HG03039 (cell line): ENCODE measurements around the gene CHST12.
"Not testable (repeated sequence)": the region's sequence is repeated elsewhere in the genome, so short reads cannot be mapped to it uniquely, and the experiment has no call there.

Experiments used
- ATAC-seq: cut with Tn5 transposase; IDR thresholded peaks from one replicate; pipeline ENCODE4 v1.9.1; 2021; ENCODE audit warnings: mild to moderate bottlenecking, moderate library complexity; ENCODE audit not compliant: unreplicated experiment

The CHST12 gene

GRCh38 chr7:2402687-2403013 lies 761 bp upstream of the CHST12 start:
- ATAC-seq, result no peak

- peak; percentile 9 for ATAC-seq
These were observed 572 bp downstream of the CHST12 start for GRCh38 chr7:2403718-2404648.

- no peak for ATAC-seq
These were observed 1.3 kb downstream of the CHST12 start for GRCh38 chr7:2404714-2405119.

GRCh38 chr7:2405201-2405600 lies 1.8 kb downstream of the CHST12 start:
- ATAC-seq, result no peak

- ATAC-seq, result peak; percentile 30
These were observed 2.4 kb downstream of the CHST12 start for GRCh38 chr7:2405601-2406345.

- no peak for ATAC-seq
These were observed 6.5 kb downstream of the CHST12 start for GRCh38 chr7:2409745-2410414.

GRCh38 chr7:2411049-2411448 lies 7.6 kb downstream of the CHST12 start:
- ATAC-seq, result no peak

- no peak for ATAC-seq
These were observed 8.6 kb downstream of the CHST12 start for GRCh38 chr7:2411815-2412586.

GRCh38 chr7:2412587-2413201 lies 9.3 kb downstream of the CHST12 start:
- no peak for ATAC-seq

- no peak for ATAC-seq
These were observed 12.7 kb downstream of the CHST12 start for GRCh38 chr7:2416063-2416462.

GRCh38 chr7:2416650-2417049 lies 13.2 kb downstream of the CHST12 start:
- ATAC-seq, result no peak

GRCh38 chr7:2417178-2417577 lies 13.8 kb downstream of the CHST12 start:
- not testable (repeated sequence) for ATAC-seq

- ATAC-seq, result no peak
These were observed 14.6 kb downstream of the CHST12 start for GRCh38 chr7:2417981-2418481.

- no peak for ATAC-seq
These were observed 17.0 kb downstream of the CHST12 start for GRCh38 chr7:2420216-2420933.

- ATAC-seq, result no peak
These were observed 18.5 kb downstream of the CHST12 start for GRCh38 chr7:2421943-2422310.

- no peak for ATAC-seq
These were observed 22.3 kb downstream of the CHST12 start for GRCh38 chr7:2425749-2426148.

GRCh38 chr7:2431260-2431867 lies 28.0 kb downstream of the CHST12 start:
- ATAC-seq, result no peak

GRCh38 chr7:2432910-2433712 lies 29.7 kb downstream of the CHST12 start:
- no peak for ATAC-seq
